ENCODE results near the gene PARN. TPM values are rescaled to one million over a fixed set of nuclear protein-coding genes. Genes with fewer than 3 reads are reported as not detected.

The PARN gene
- total and polyA plus RNA-seq, 12 donors, result 11.7 to 121 (median 35.6) TPM

- intact Hi-C loops (cut with DNase I), result no loop called here
- Histone ChIP-seq H3K9me3 (replicated peaks in 1 of 3) (no peaks in the 10 kb centered on the region), H3K27ac (peak overlapping the region in 4 of 5 donors; percentile 56 to 83 (median 68)), H3K36me3 (replicated peaks in 1 of 2) (no peaks in the 10 kb centered on the region), H3K4me3 (no peak overlapping the region), H3K27me3 (no peaks in the 10 kb centered on the region), H3K4me1 (replicated peaks in 1 of 2) (peaks cover 30 to 35% of the 10 kb centered on the region in 2 donors)
- WGBS, 4 donors, result 71 to 88% (median 72%) methylated on average over 1 of the region's 1 CpG
- DNase-seq, result no peak
- TF ChIP-seq POLR2A (IDR thresholded peaks at IDR 0.05) (no peak), CTCF (IDR thresholded peaks at IDR 0.05) (no peak)
Observed at GRCh38 chr16:14511800-14512135, 118.3 kb downstream of the PARN start.

- no peaks in the 10 kb centered on the region for H3K9me3 ChIP-seq (replicated peaks in 1 of 3)
- 66 to 68% (median 67%) methylated on average over 6 of the region's 6 CpGs for WGBS, 4 donors
- peak overlapping the region; percentile 72 to 83 (median 75) for H3K27ac ChIP-seq
- H3K36me3 ChIP-seq (replicated peaks in 1 of 2), result no peaks in the 10 kb centered on the region
- H3K4me1 ChIP-seq (replicated peaks in 1 of 2), result peaks cover 33 to 41% of the 10 kb centered on the region in 2 donors
- DNase-seq, result no peak
- H3K4me3 ChIP-seq, result no peak overlapping the region
- no peaks in the 10 kb centered on the region for H3K27me3 ChIP-seq
- intact Hi-C loops (cut with DNase I), result no loop called here
- TF ChIP-seq CTCF (IDR thresholded peaks at IDR 0.05) (no peak), POLR2A (IDR thresholded peaks at IDR 0.05) (no peak)
Observed at GRCh38 chr16:14510939-14511799, 118.9 kb downstream of the PARN start.

- 39 to 73% (median 44%) methylated on average over 2 of the region's 2 CpGs for WGBS, 4 donors
- peak in 2 of 7 donors; percentile 44 to 46 for DNase-seq
- Histone ChIP-seq H3K36me3 (replicated peaks in 1 of 2) (no peaks in the 10 kb centered on the region), H3K27ac (peak overlapping the region; percentile 72 to 83 (median 75)), H3K27me3 (no peaks in the 10 kb centered on the region), H3K4me3 (no peak overlapping the region), H3K9me3 (replicated peaks in 1 of 3) (no peaks in the 10 kb centered on the region), H3K4me1 (replicated peaks in 1 of 2) (peaks cover 39 to 47% of the 10 kb centered on the region in 2 donors)
- intact Hi-C loops (cut with DNase I), result no loop called here
- TF ChIP-seq CTCF (IDR thresholded peaks at IDR 0.05) (no peak), POLR2A (IDR thresholded peaks at IDR 0.05) (peak in 1 of 2 donors; percentile 11)
Observed at GRCh38 chr16:14510581-14510938, 119.5 kb downstream of the PARN start.

- TF ChIP-seq POLR2A (IDR thresholded peaks at IDR 0.05), result no peak
- TF ChIP-seq CTCF (IDR thresholded peaks at IDR 0.05), result no peak
- H3K27ac ChIP-seq, result peak overlapping the region; percentile 72 to 84 (median 78)
- H3K36me3 ChIP-seq (replicated peaks in 1 of 2), result no peaks in the 10 kb centered on the region
- no peaks in the 10 kb centered on the region for H3K9me3 ChIP-seq (replicated peaks in 1 of 3)
- WGBS, 4 donors, result 36 to 53% (median 48%) methylated on average over 4 of the region's 4 CpGs
- H3K27me3 ChIP-seq, result no peaks in the 10 kb centered on the region
- H3K4me1 ChIP-seq (replicated peaks in 1 of 2), result peaks cover 39 to 54% of the 10 kb centered on the region in 2 donors
- DNase-seq, result no peak
- H3K4me3 ChIP-seq, result no peak overlapping the region
- intact Hi-C loops (cut with DNase I), result no loop called here
Observed at GRCh38 chr16:14509675-14510132, 120.4 kb downstream of the PARN start.

All from adrenal gland (tissue), 12 donors.